Calu3 (cell line): ENCODE measurements around the gene FASTK. TPM values are rescaled to one million over a fixed set of nuclear protein-coding genes. Genes with fewer than 3 reads are reported as not detected.

Experiments
- BruUV-seq: library from RNA; stranded (reverse); fragments of 400-500 nt; replicated peaks from 2 replicates; lab custom pipeline; 2021; lab: Mats Ljungman, UMichigan
- CTCF ChIA-PET: fragments of 300-600 bp; sonication (Branson Sonifier 250); formaldehyde crosslinking; loops from one replicate; lab custom pipeline; 2022; ENCODE audit warnings: antibody characterized with exemption; lab: Charles Lee
- DNase-seq: peaks from one replicate; pipeline ENCODE4 v3.0.0; 2022
- H3K27ac Mint-ChIP-seq: one replicate; pipeline ENCODE4 v1.8.0; 2022; ENCODE audit warnings: mixed read lengths; ENCODE audit not compliant: unreplicated experiment
- H3K27me3 Mint-ChIP-seq: one replicate; pipeline ENCODE4 v1.8.0; 2022; ENCODE audit warnings: mixed read lengths; ENCODE audit not compliant: unreplicated experiment
- H3K36me3 Mint-ChIP-seq: one replicate; pipeline ENCODE4 v1.8.0; 2022; ENCODE audit warnings: mild to moderate bottlenecking, moderate library complexity, mixed read lengths; ENCODE audit not compliant: insufficient read depth, unreplicated experiment
- H3K4me1 Mint-ChIP-seq: one replicate; pipeline ENCODE4 v1.8.0; 2022; ENCODE audit warnings: mild to moderate bottlenecking, low read depth, mixed read lengths; ENCODE audit not compliant: unreplicated experiment
- H3K4me3 Mint-ChIP-seq: one replicate; pipeline ENCODE4 v1.8.0; 2022; ENCODE audit warnings: mild to moderate bottlenecking, low read depth, moderate library complexity, mixed read lengths; ENCODE audit not compliant: unreplicated experiment
- H3K9me3 Mint-ChIP-seq: one replicate; pipeline ENCODE4 v1.8.0; 2022; ENCODE audit warnings: low read depth, mixed read lengths; ENCODE audit not compliant: unreplicated experiment
- CTCF ChIP-seq: fragments of 200-600 bp; IDR thresholded peaks from one replicate; pipeline ENCODE4 v1.8.0; 2022; ENCODE audit warnings: antibody characterized with exemption; ENCODE audit not compliant: unreplicated experiment
- intact Hi-C: fragments of 100-400 bp; cut with micrococcal nuclease; formaldehyde crosslinking; loops from one replicate; pipeline ENCODE4 v1.10.0; 2022; ENCODE audit not compliant: unreplicated experiment
- total RNA-seq: library from RNA; stranded (reverse); gene quantifications from 2 replicates; pipeline ENCODE4 v1.2.3, GENCODE V29; 2022

FASTK gene
- total RNA-seq, 1 experiment from 2014 or later = 113 TPM

DNA sequence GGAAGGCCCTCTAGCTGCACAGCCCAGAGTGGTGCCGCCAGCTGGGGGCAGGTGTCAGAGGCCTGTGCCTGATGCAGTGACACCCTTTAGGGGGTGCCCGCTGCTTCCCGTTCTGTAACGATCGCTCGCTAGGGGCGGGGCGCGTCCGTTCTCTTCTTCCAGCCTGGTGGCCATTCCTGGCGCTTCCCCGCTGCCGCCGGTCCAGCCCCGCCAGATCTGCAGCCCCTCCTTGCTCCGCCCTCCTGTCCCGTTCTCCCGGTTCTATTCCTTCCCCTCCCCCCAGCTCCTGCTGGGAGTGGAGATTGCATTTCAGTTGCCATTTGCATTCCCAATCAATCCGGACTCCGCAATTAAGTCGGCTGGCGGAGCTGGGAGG is 44.8 kb upstream of the FASTK start:
- CTCF ChIA-PET = interaction anchor here (0.6 kb wide), 1 partner anchor 165 kb away, joined by 4 read pairs; no protein-coding TSS in a partner anchor
- Mint-ChIP-seq H3K9me3 (no peaks in the 10 kb centered on the region), H3K27me3 (no peaks in the 10 kb centered on the region), H3K4me1 (no peaks in the 10 kb centered on the region), H3K4me3 (peak overlapping the region; percentile 65), H3K36me3 (peaks cover 31% of the 10 kb centered on the region), H3K27ac (no peak overlapping the region)
- BruUV-seq = no TSS peak
- TF ChIP-seq CTCF = no peak
- no peak for DNase-seq
- intact Hi-C loops = no loop called here

DNA sequence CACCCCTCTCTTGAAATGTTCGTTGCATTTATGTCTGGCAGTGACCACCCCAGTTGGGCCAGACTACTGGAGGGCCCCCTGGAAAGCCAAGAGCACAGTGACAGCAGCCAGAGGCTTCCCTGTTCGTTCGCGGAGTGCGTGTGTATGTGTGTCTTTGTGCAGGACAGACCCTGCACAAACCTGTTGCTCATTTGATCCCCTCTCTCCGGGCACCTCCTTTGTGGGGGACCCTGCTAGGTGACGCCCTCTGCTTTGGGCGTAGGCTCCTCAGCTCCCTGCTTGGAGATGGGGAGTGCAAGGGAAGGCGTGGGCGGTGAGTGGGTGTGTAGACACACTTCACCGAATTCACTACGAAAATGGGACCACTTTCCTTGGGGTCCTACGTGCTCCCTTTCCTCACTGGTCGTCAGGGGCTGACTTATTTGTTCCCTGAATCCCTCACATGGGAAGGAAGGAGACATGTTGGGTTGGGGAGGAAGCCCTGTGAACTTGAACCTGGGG is 44.3 kb upstream of the FASTK start:
- no peaks in the 10 kb centered on the region for H3K9me3 Mint-ChIP-seq
- BruUV-seq = no TSS peak
- no peak overlapping the region for H3K4me3 Mint-ChIP-seq

GRCh38 chr7:151124481-151124880 is 43.9 kb upstream of the FASTK start:
- Mint-ChIP-seq H3K9me3 (no peaks in the 10 kb centered on the region), H3K4me1 (no peaks in the 10 kb centered on the region), H3K4me3 (no peak overlapping the region), H3K36me3 (peaks cover 25% of the 10 kb centered on the region), H3K27ac (no peak overlapping the region), H3K27me3 (no peaks in the 10 kb centered on the region)
- CTCF ChIA-PET = interaction anchor here (0.5 to 1.6 kb wide), 9 partner anchors 9 to 177 kb away, joined by 3 to 12 read pairs (median 5); no protein-coding TSS in a partner anchor
- no peak for DNase-seq
- no peak for TF ChIP-seq CTCF
- intact Hi-C loops = loop anchor here (1.0 to 5.0 kb wide), 3 partner anchors 48 to 178 kb away; no protein-coding TSS in a partner anchor
- BruUV-seq = no TSS peak

More for the DNA sequence above, 44.3 kb upstream of the FASTK start:
- CTCF ChIA-PET = interaction anchor here (0.5 to 1.6 kb wide), 3 partner anchors 42 to 161 kb away, joined by 4 to 12 read pairs (median 6); no protein-coding TSS in a partner anchor
- TF ChIP-seq CTCF = no peak
- H3K27ac Mint-ChIP-seq = no peak overlapping the region
- intact Hi-C loops = loop anchor here (1.0 to 5.0 kb wide), 3 partner anchors 47 to 177 kb away; no protein-coding TSS in a partner anchor
- H3K36me3 Mint-ChIP-seq = peaks cover 27% of the 10 kb centered on the region
- DNase-seq = no peak
- H3K4me1 Mint-ChIP-seq = no peaks in the 10 kb centered on the region
- no peaks in the 10 kb centered on the region for H3K27me3 Mint-ChIP-seq

DNA sequence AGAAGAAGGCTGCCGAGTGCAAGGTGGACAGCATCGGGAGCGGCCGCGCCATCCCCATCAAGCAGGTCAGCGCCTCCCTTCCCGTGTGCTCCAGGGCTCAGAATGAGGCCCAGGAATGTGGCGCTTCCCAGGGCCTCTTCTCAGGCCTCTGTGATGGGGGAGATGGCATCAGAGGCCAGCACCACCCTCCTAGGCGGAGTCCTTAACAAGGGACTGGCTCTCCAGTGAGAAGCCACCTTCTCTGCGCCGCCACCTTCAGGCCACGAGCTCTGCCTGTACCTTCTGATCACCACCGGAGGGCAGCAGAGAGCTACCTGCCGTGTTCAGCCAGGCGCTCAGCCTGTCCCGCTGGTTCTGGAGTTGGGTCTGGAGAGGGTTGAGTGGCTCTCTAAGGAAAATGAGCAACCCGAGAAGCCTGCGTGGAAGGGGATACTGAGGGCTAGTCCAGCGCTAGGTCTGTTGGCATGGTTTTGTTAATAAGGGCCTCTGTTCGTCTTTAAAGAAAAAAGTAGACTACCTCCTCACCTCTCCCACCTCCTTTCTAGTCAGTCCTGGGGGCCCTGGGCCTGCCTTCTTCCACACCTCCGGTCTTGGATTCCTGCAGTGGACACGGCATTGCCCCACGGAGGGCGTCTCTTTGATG is 43.3 kb upstream of the FASTK start:
- Mint-ChIP-seq H3K4me1 (no peaks in the 10 kb centered on the region), H3K4me3 (no peak overlapping the region), H3K36me3 (peaks cover 25% of the 10 kb centered on the region), H3K27ac (no peak overlapping the region), H3K9me3 (no peaks in the 10 kb centered on the region), H3K27me3 (no peaks in the 10 kb centered on the region)
- DNase-seq = peak; percentile 90
- CTCF ChIA-PET = interaction anchor here (0.6 to 1.6 kb wide), 13 partner anchors 8 to 176 kb away, joined by 3 to 12 read pairs (median 4); partner anchors contain the start of genes ABCB8 and ABCF2
- no TSS peak for BruUV-seq
- intact Hi-C loops = loop anchor here (1.0 to 5.0 kb wide), 3 partner anchors 48 to 178 kb away; no protein-coding TSS in a partner anchor
- peak; percentile 88 for TF ChIP-seq CTCF
